GM23338 (cell line): ENCODE results near the gene SLC12A7. TPM values are rescaled to one million over a fixed set of nuclear protein-coding genes. Genes with fewer than 3 reads are reported as not detected.
"Not testable (repeated sequence)": the region's sequence is repeated elsewhere in the genome, so short reads cannot be mapped to it uniquely, and the experiment has no call there.

Source experiments
- ATAC-seq: fragments of 200-7000 bp; cut with Tn5 transposase; 3 replicates; pipeline ENCODE4 v1.9.1; 2020
- DNase-seq: peaks from one replicate; pipeline ENCODE4 v3.0.0-alpha.2; 2015; ENCODE audit warnings: low spot score
- H2AFZ ChIP-seq: fragments of 200-600 bp; sonication (generic); 2 replicates; pipeline ENCODE4 v1.8.0; 2016; ENCODE audit warnings: antibody characterized with exemption, mild to moderate bottlenecking, moderate library complexity
- H3F3A ChIP-seq: fragments of 200-600 bp; sonication (generic); replicated peaks from 2 replicates; pipeline ENCODE4 v1.8.0; 2017; ENCODE audit warnings: antibody characterized with exemption, mixed run types, low read depth
- H3K27ac ChIP-seq: fragments of 200-600 bp; sonication (generic); 2 replicates; pipeline ENCODE4 v1.6.1; 2016; ENCODE audit warnings: low read depth
- H3K27me3 ChIP-seq: fragments of 200-600 bp; sonication (generic); 2 replicates; pipeline ENCODE4 v1.8.0; 2016; ENCODE audit warnings: mild to moderate bottlenecking, mixed run types, moderate library complexity; ENCODE audit not compliant: insufficient read depth
- H3K36me3 ChIP-seq: fragments of 200-600 bp; sonication (generic); 2 replicates; pipeline ENCODE4 v1.8.0; 2016; ENCODE audit warnings: mild to moderate bottlenecking; ENCODE audit not compliant: insufficient read depth
- H3K4me1 ChIP-seq: fragments of 200-600 bp; sonication (generic); 2 replicates; pipeline ENCODE4 v1.8.0; 2016; ENCODE audit warnings: mild to moderate bottlenecking, moderate library complexity; ENCODE audit not compliant: insufficient read depth
- H3K4me2 ChIP-seq: fragments of 200-600 bp; sonication (generic); 2 replicates; pipeline ENCODE4 v1.7.1; 2017; ENCODE audit warnings: mixed run types
- H3K4me3 ChIP-seq: fragments of 200-600 bp; sonication (generic); 2 replicates; pipeline ENCODE4 v1.6.1; 2016; ENCODE audit warnings: mixed run types
- H3K79me2 ChIP-seq: fragments of 200-600 bp; sonication (generic); replicated peaks from 2 replicates; pipeline ENCODE4 v1.8.0; 2017; ENCODE audit warnings: mild to moderate bottlenecking; ENCODE audit not compliant: insufficient read depth
- H3K9me2 ChIP-seq: fragments of 200-600 bp; sonication (generic); 2 replicates; pipeline ENCODE4 v1.8.0; 2017; ENCODE audit not compliant: insufficient read depth
- H4K20me1 ChIP-seq: fragments of 200-600 bp; sonication (generic); replicated peaks from 2 replicates; pipeline ENCODE4 v1.8.0; 2017; ENCODE audit warnings: mild to moderate bottlenecking; ENCODE audit not compliant: insufficient read depth
- H3K27ac Mint-ChIP-seq: 2 replicates; pipeline ENCODE4 v1.8.0; 2020; ENCODE audit warnings: inconsistent platforms, mild to moderate bottlenecking, moderate library complexity, mixed read lengths
- H3K27me3 Mint-ChIP-seq: 3 replicates; pipeline ENCODE4 v1.8.0; 2022; ENCODE audit warnings: low read depth, mild to moderate bottlenecking, moderate library complexity, mixed read lengths, inconsistent platforms; ENCODE audit not compliant: insufficient read depth, poor library complexity
- H3K36me3 Mint-ChIP-seq: 3 replicates; pipeline ENCODE4 v1.8.0; 2021; ENCODE audit warnings: low read depth, mild to moderate bottlenecking, inconsistent platforms, moderate library complexity, mixed read lengths
- H3K4me1 Mint-ChIP-seq: 3 replicates; pipeline ENCODE4 v1.8.0; 2020; ENCODE audit warnings: mild to moderate bottlenecking, inconsistent platforms, mixed read lengths
- H3K4me3 Mint-ChIP-seq: 3 replicates; pipeline ENCODE4 v1.8.0; 2021; ENCODE audit warnings: moderate library complexity, mild to moderate bottlenecking, inconsistent platforms, mixed read lengths
- H3K9me3 Mint-ChIP-seq: 3 replicates; pipeline ENCODE4 v1.8.0; 2020; ENCODE audit warnings: moderate library complexity, mild to moderate bottlenecking, inconsistent platforms, mixed read lengths
- EZH2 ChIP-seq: fragments of 200-600 bp; sonication (generic); IDR thresholded peaks from one replicate; pipeline ENCODE4 v1.8.0; 2017; ENCODE audit warnings: antibody characterized with exemption, mild to moderate bottlenecking, low read depth; ENCODE audit not compliant: unreplicated experiment
- NANOG ChIP-seq: IDR thresholded peaks from 2 replicates; pipeline ENCODE4 v1.6.1; 2016; ENCODE audit warnings: antibody characterized with exemption, borderline replicate concordance
- REST ChIP-seq: IDR thresholded peaks from one replicate; pipeline ENCODE4 v1.6.1; 2018; ENCODE audit warnings: antibody characterized with exemption; ENCODE audit not compliant: unreplicated experiment
- STAT1 ChIP-seq: IDR thresholded peaks from one replicate; pipeline ENCODE4 v1.6.1; 2016; ENCODE audit warnings: antibody characterized with exemption; ENCODE audit not compliant: unreplicated experiment
- microRNA-seq: library from miRNA; unstranded; fragments of <30 nt; microRNA quantifications from one replicate; pipeline ENCODE4, GENCODE V29; 2017
- polyA plus RNA-seq: library from polyadenylated mRNA; unstranded; fragments of >200 nt; fragmentation: Nextera tagmentation; extraction: Ambion mirVana; gene quantifications from 2 replicates; pipeline ENCODE4 v1.2.1, GENCODE V29; 2016
- small RNA-seq: library from RNA; depleted of rRNA; stranded (forward); fragments of <200 nt; gene quantifications from one replicate; pipeline ENCODE3, GENCODE V24; 2014; ENCODE audit warnings: low replicate concordance
- total RNA-seq: library from RNA; depleted of rRNA; stranded (reverse); fragments of >200 nt; shearing (Covaris generic); gene quantifications from 2 replicates; pipeline ENCODE4 v1.2.3, GENCODE V29; 2014; rRNA removed
- TF ChIP-seq, protein P1 (sequence below): IDR thresholded peaks from 2 replicates; pipeline ENCODE4 v1.6.1; 2016; ENCODE audit warnings: antibody characterized with exemption

Gene SLC12A7
- total and polyA plus RNA-seq, 2 experiments from 2014 or later, result 7.4 to 32.2 TPM

DNA sequence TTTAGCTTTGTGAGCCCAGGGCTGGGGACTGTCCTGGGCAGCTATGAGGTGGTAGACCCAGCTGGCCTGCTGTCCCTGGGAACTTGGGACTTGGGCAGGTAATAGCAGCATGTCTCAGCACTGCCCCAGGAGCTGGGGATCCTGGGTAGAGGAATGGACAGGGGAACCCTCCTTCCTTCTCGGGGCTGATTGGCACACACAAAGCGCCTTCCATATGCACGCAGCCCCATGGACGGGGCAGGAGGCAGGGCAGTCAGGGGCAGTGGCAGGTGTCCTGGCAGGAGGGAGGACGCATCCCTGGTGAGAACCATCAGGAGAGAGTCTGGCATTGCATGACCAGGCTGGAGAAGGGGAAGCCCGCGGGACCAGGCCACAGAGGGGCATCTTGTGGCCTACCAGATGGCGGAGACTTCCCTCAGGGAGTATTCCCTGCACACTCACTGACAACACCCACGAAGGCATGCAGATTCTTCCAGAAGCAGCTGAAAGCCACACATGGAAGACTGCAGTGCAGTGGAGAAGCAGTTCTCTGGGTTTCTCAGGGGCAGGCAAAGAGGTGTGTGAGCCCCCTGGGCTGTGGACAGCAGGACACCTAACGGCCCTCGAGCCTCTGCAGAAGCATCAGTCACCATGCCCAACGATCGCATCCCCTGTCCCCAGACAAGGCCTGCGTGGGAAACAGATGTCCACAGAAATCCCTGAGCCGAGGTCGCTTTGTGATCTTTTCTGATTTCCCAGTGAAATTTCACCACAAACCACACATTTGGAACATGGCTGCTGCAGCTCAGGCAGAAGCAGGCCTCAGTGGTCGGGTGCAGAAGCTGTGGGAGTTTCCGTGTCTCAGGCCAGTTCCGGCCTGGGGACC, 110.2 kb downstream of the SLC12A7 start (continued):
- TF ChIP-seq REST, result no peak
- no peak for TF ChIP-seq EZH2
- TF ChIP-seq STAT1, result no peak
- TF ChIP-seq NANOG, result no peak
- TF ChIP-seq, protein P1, sequence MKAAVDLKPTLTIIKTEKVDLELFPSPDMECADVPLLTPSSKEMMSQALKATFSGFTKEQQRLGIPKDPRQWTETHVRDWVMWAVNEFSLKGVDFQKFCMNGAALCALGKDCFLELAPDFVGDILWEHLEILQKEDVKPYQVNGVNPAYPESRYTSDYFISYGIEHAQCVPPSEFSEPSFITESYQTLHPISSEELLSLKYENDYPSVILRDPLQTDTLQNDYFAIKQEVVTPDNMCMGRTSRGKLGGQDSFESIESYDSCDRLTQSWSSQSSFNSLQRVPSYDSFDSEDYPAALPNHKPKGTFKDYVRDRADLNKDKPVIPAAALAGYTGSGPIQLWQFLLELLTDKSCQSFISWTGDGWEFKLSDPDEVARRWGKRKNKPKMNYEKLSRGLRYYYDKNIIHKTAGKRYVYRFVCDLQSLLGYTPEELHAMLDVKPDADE, result no peak

GRCh38 chr5:1000831-1001230, 111.0 kb downstream of the SLC12A7 start:
- H2AFZ ChIP-seq, H3K4me1 ChIP-seq, H3K36me3 Mint-ChIP-seq, DNase-seq, H3K36me3 ChIP-seq, H3K79me2 ChIP-seq, H3K9me3 Mint-ChIP-seq, H3K9me2 ChIP-seq, H3F3A ChIP-seq, H3K4me3 Mint-ChIP-seq, H3K4me1 Mint-ChIP-seq, ATAC-seq, H4K20me1 ChIP-seq, H3K27ac ChIP-seq, H3K4me2 ChIP-seq, H3K27ac Mint-ChIP-seq, H3K4me3 ChIP-seq: not testable (repeated sequence)
- H3K27me3 ChIP-seq, result peaks cover 31% of the 10 kb centered on the region
- peaks cover 30% of the 10 kb centered on the region for H3K27me3 Mint-ChIP-seq

Small RNA genes lying within 50 kb of the gene (microRNA-seq; reads per million reads assigned to microRNA genes)
- gene MIR4635, result not detected

Small RNA genes lying within 50 kb of the gene (small RNA-seq; reads per million reads assigned to genes)
- not detected for gene MIR4635

Other genes with a start within 250 kb of the SLC12A7 start
- 41.6 and 54.7 TPM in 2 replicates for gene BRD9, start 219.3 kb downstream of the SLC12A7 start, total RNA-seq
- gene BRD9, start 219.3 kb downstream of the SLC12A7 start, polyA plus RNA-seq, result 29.8 and 32.9 TPM in 2 replicates
- 44.4 and 44.8 TPM in 2 replicates for gene TRIP13, start 219.2 kb downstream of the SLC12A7 start, total RNA-seq
- gene TRIP13, start 219.2 kb downstream of the SLC12A7 start, polyA plus RNA-seq, result 42.2 and 42.5 TPM in 2 replicates
- gene NKD2, start 103.3 kb downstream of the SLC12A7 start, total RNA-seq, result 7.3 and 9.0 TPM in 2 replicates
- 10.0 and 11.9 TPM in 2 replicates for gene NKD2, start 103.3 kb downstream of the SLC12A7 start, polyA plus RNA-seq
- not detected in 2 replicates for gene SLC6A19, start 89.5 kb upstream of the SLC12A7 start, total RNA-seq
- gene SLC6A19, start 89.5 kb upstream of the SLC12A7 start, polyA plus RNA-seq, result not detected in 2 replicates
- gene SLC6A18, start 113.3 kb upstream of the SLC12A7 start, total RNA-seq, result not detected in 2 replicates
- not detected in 2 replicates for gene SLC6A18, start 113.3 kb upstream of the SLC12A7 start, polyA plus RNA-seq
- 36.2 and 46.4 TPM in 2 replicates for gene TERT, start 183.0 kb upstream of the SLC12A7 start, total RNA-seq
- gene TERT, start 183.0 kb upstream of the SLC12A7 start, polyA plus RNA-seq, result 9.1 and 9.8 TPM in 2 replicates
- 110 and 142 TPM in 2 replicates for gene CLPTM1L, start 233.0 kb upstream of the SLC12A7 start, total RNA-seq
- gene CLPTM1L, start 233.0 kb upstream of the SLC12A7 start, polyA plus RNA-seq, result 39.9 and 41.7 TPM in 2 replicates